Endothelial cell of umbilical vein (primary cell): Measurements from ENCODE around the gene KIAA1671. TPM values are rescaled to one million over a fixed set of nuclear protein-coding genes. Genes with fewer than 3 reads are reported as not detected.
A peak's percentile ranks its signal among the peaks of the same experiment; 100 is the strongest.

Experiments
- BruUV-seq: library from RNA; stranded (reverse); fragments of 400-500 nt; replicated peaks from 2 replicates; lab custom pipeline; 2021; lab: Mats Ljungman, UMichigan
- CTCF ChIA-PET: fragments of 300-600, 350-600 bp; sonication (Branson Sonifier 250); formaldehyde crosslinking; loops from one replicate; lab custom pipeline; 2021; ENCODE audit warnings: antibody characterized with exemption, inconsistent platforms; lab: Charles Lee
- POLR2A ChIA-PET: fragments of 300-600, 350-600 bp; sonication (Branson Sonifier 250); formaldehyde crosslinking; loops from one replicate; lab custom pipeline; 2021; ENCODE audit warnings: antibody characterized with exemption, inconsistent platforms; lab: Charles Lee
- DNase-seq: peaks from one replicate; pipeline ENCODE4 v3.0.0-alpha.2; 2011; ENCODE audit warnings: low read depth, low spot score
- FAIRE-seq: peaks from 2 replicates; lab custom pipeline; 2011; peaks lifted over from hg19 to GRCh38; lab: Jason Lieb, UNC
- H2AFZ ChIP-seq: 2 replicates; pipeline ENCODE4 v1.6.0; 2012; ENCODE audit warnings: low read depth, low read length, control low read depth, inconsistent platforms
- H3K27ac ChIP-seq: 2 replicates; pipeline ENCODE4 v1.5.1; 2011; ENCODE audit warnings: low read depth, mild to moderate bottlenecking, control low read depth, low read length, moderate library complexity; ENCODE audit not compliant: insufficient read depth
- H3K27me3 ChIP-seq, 2 experiments: 2 replicates each; pipeline versions ENCODE4 v1.6.0 to v1.6.1; 2011; ENCODE audit warnings: low read length in 2 of 2, mixed read lengths in 1 of 2; ENCODE audit not compliant: control insufficient read depth in 2 of 2, insufficient read depth in 2 of 2
- H3K36me3 ChIP-seq, 2 experiments: 2 replicates in 1 of 2; 3 replicates in 1 of 2; pipeline ENCODE4 v1.5.1; 2011; ENCODE audit warnings: low read length in 2 of 2, mild to moderate bottlenecking in 1 of 2, moderate library complexity in 1 of 2; ENCODE audit not compliant: control insufficient read depth in 2 of 2, insufficient read depth in 2 of 2; ENCODE audit errors: extremely low read depth in 1 of 2
- H3K4me1 ChIP-seq: 3 replicates; pipeline ENCODE4 v1.5.1; 2011; ENCODE audit warnings: mild to moderate bottlenecking, low read length; ENCODE audit not compliant: control insufficient read depth, insufficient read depth; ENCODE audit errors: extremely low read depth
- H3K4me2 ChIP-seq: 2 replicates; pipeline ENCODE4 v1.6.1; 2011; ENCODE audit warnings: low read length, control low read depth, mixed read lengths; ENCODE audit not compliant: insufficient read depth
- H3K4me3 ChIP-seq, 3 experiments: fragments of 200-600 bp in 1 of 3; sonication (generic), shearing (Covaris generic) in 1 of 3; replicated peaks in 1 of 3; 2 replicates each; pipeline ENCODE4 v1.5.1; 2011 to 2016; ENCODE audit warnings: control low read depth in 3 of 3, low read length in 3 of 3, mild to moderate bottlenecking in 2 of 3, inconsistent platforms in 1 of 3, low read depth in 1 of 3, moderate library complexity in 1 of 3; ENCODE audit not compliant: insufficient read depth in 1 of 3
- H3K79me2 ChIP-seq: 2 replicates; pipeline ENCODE4 v1.6.0; 2012; ENCODE audit warnings: low read length, inconsistent platforms; ENCODE audit not compliant: control insufficient read depth, insufficient read depth
- H3K9ac ChIP-seq: replicated peaks from 2 replicates; pipeline ENCODE3; 2011; ENCODE audit warnings: low read length, control low read depth; ENCODE audit not compliant: insufficient read depth; ENCODE audit errors: extremely low read depth
- H3K9me1 ChIP-seq: replicated peaks from 3 replicates; pipeline ENCODE4 v1.6.0; 2011; ENCODE audit warnings: mild to moderate bottlenecking, low read length; ENCODE audit not compliant: control insufficient read depth, insufficient read depth; ENCODE audit errors: extremely low read depth
- H3K9me3 ChIP-seq: replicated peaks from 2 replicates; pipeline ENCODE4 v1.5.1; 2012; ENCODE audit warnings: low read length, inconsistent platforms; ENCODE audit not compliant: control insufficient read depth, insufficient read depth
- H4K20me1 ChIP-seq: replicated peaks from 2 replicates; pipeline ENCODE3; 2011; ENCODE audit warnings: mild to moderate bottlenecking, low read length; ENCODE audit not compliant: control insufficient read depth, insufficient read depth; ENCODE audit errors: extremely low read depth
- CTCF ChIP-seq, 2 donors: IDR thresholded peaks; 1 replicate in 1 of 2; 2 replicates in 1 of 2; pipeline ENCODE4 v1.5.1; 2011; ENCODE audit warnings: low read length in 2 of 2, mild to moderate bottlenecking in 2 of 2, moderate library complexity in 2 of 2, control low read depth in 1 of 2, inconsistent platforms in 1 of 2, low read depth in 1 of 2; ENCODE audit not compliant: insufficient read depth in 1 of 2; ENCODE audit errors: extremely low read depth in 1 of 2
- MAX ChIP-seq: IDR thresholded peaks from 2 replicates; pipeline ENCODE4 v1.6.1; 2011; ENCODE audit not compliant: insufficient read depth, insufficient read length
- dilution Hi-C: fragments of 300-500 bp; cut with MboI; formaldehyde crosslinking; loops from one replicate; pipeline ENCODE4 v1.15.0; 2019; ENCODE audit warnings: low sequenced_read_pairs; ENCODE audit not compliant: extremely low pct_ligation_motif_present
- intact Hi-C: fragments of 100-400 bp; cut with micrococcal nuclease; formaldehyde crosslinking; loops from one replicate; pipeline ENCODE4 v1.10.0; 2022
- polyA plus RNA-seq, 4 experiments: library from polyadenylated mRNA; depleted of rRNA in 3 of 4; stranded (reverse) in 3 of 4; unstranded in 1 of 4; fragments of >200 nt; gene quantifications; 2 replicates each; pipeline versions ENCODE4 v1.2.1 to v1.2.3, GENCODE V29; 2011 to 2012; ENCODE audit warnings: missing spikeins in 1 of 4
- total RNA-seq: library from RNA; stranded (reverse); gene quantifications from 2 replicates; pipeline ENCODE4 v1.2.3, GENCODE V29; 2021

The KIAA1671 gene
- total and polyA plus RNA-seq, 2 donors (not counting 3 experiments of a cell fraction or from before 2014, with no cell fraction given), result 23.1 to 85.1 TPM

GRCh38 chr22:24952837-24953383 lies 394 bp downstream of the KIAA1671 start:
- no peaks in the 10 kb centered on the region for H3K36me3 ChIP-seq
- intact Hi-C loops, result loop anchor here (1.0 to 5.0 kb wide), 6 partner anchors 15 to 159 kb away; no protein-coding TSS in a partner anchor
- DNase-seq (peak; percentile 86), FAIRE-seq (peak; percentile 75)
- H3K4me2 ChIP-seq, result peak overlapping the region; percentile 76
- no peaks in the 10 kb centered on the region for H3K9me3 ChIP-seq
- H3K9me1 ChIP-seq, result no peaks in the 10 kb centered on the region
- TF ChIP-seq MAX (peak; percentile 63), CTCF (IDR thresholded peaks at IDR 0.05; ENCODE audit: extremely low read depth in 1 of 2, insufficient read depth in 1 of 2, low read depth in 1 of 2, low read length in 2 of 2) (no peak)
- peaks cover 0 to 5% of the 10 kb centered on the region in 2 experiments for H3K27me3 ChIP-seq
- no TSS peak for BruUV-seq
- dilution Hi-C loops, result no loop called here
- H3K27ac ChIP-seq, result peak overlapping the region; percentile 94
- CTCF ChIA-PET, result interaction anchor here (0.7 to 19.2 kb wide), 11 partner anchors 30 to 249 kb away, joined by 3 to 378 read pairs (median 5); no protein-coding TSS in a partner anchor
- H3K9ac ChIP-seq, result peak overlapping the region; percentile 97
- H3K4me1 ChIP-seq, result peaks cover 9% of the 10 kb centered on the region
- peaks cover 39% of the 10 kb centered on the region for H3K79me2 ChIP-seq
- H3K4me3 ChIP-seq, result peak overlapping the region; percentile 56 to 82 (median 70)
- POLR2A ChIA-PET, result interaction anchor here (1.3 kb wide), 1 partner anchor 33 kb away, joined by 3 read pairs; no protein-coding TSS in a partner anchor
- peak overlapping the region; percentile 85 for H2AFZ ChIP-seq
- no peaks in the 10 kb centered on the region for H4K20me1 ChIP-seq
